Keratinocyte (primary cell): Measurements from ENCODE around the gene CRB2. TPM values are rescaled to one million over a fixed set of nuclear protein-coding genes. Genes with fewer than 3 reads are reported as not detected.

ENCODE experiments used
- DNase-seq: peaks from one replicate; pipeline ENCODE4 v3.0.0-alpha.2; 2011; ENCODE audit warnings: low read depth, missing footprints, low spot score
- FAIRE-seq: peaks from 2 replicates; lab custom pipeline; 2011; peaks lifted over from hg19 to GRCh38; lab: Jason Lieb, UNC
- H2AFZ ChIP-seq: 2 replicates; pipeline ENCODE4 v1.6.0; 2012; ENCODE audit warnings: low read length, control low read depth, inconsistent platforms; ENCODE audit not compliant: control insufficient read depth
- H3K27ac ChIP-seq: 2 replicates; pipeline ENCODE4 v1.5.1; 2011; ENCODE audit warnings: low read length; ENCODE audit not compliant: control insufficient read depth, insufficient read depth
- H3K27me3 ChIP-seq: 3 replicates; pipeline ENCODE4 v1.6.0; 2011; ENCODE audit warnings: low read length; ENCODE audit not compliant: control insufficient read depth, insufficient read depth; ENCODE audit errors: extremely low read depth
- H3K36me3 ChIP-seq, 2 experiments: 2 replicates in 1 of 2; 3 replicates in 1 of 2; pipeline ENCODE4 v1.5.1; 2011; ENCODE audit warnings: low read length in 2 of 2, mild to moderate bottlenecking in 1 of 2; ENCODE audit not compliant: control insufficient read depth in 2 of 2, insufficient read depth in 2 of 2; ENCODE audit errors: extremely low read depth in 1 of 2
- H3K4me1 ChIP-seq: 3 replicates; pipeline ENCODE4 v1.5.1; 2011; ENCODE audit warnings: low read length; ENCODE audit not compliant: control insufficient read depth, insufficient read depth; ENCODE audit errors: extremely low read depth
- H3K4me2 ChIP-seq: 3 replicates; pipeline ENCODE4 v1.6.0; 2011; ENCODE audit warnings: low read depth, low read length; ENCODE audit not compliant: control insufficient read depth, insufficient read depth; ENCODE audit errors: extremely low read depth
- H3K4me3 ChIP-seq, 3 experiments: fragments of 200-600 bp in 1 of 3; sonication (generic) in 1 of 3; 2 replicates in 2 of 3; 3 replicates in 1 of 3; pipeline ENCODE4 v1.5.1; 2011 to 2016; ENCODE audit warnings: low read length in 3 of 3, mild to moderate bottlenecking in 3 of 3, control low read depth in 2 of 3, inconsistent platforms in 1 of 3, low read depth in 1 of 3, mixed read lengths in 1 of 3, mixed run types in 1 of 3, moderate library complexity in 1 of 3; ENCODE audit not compliant: control insufficient read depth in 2 of 3, insufficient read depth in 2 of 3; ENCODE audit errors: extremely low read depth in 1 of 3
- H3K79me2 ChIP-seq: 2 replicates; pipeline ENCODE4 v1.6.0; 2012; ENCODE audit warnings: low read length; ENCODE audit not compliant: control insufficient read depth, insufficient read depth
- H3K9ac ChIP-seq: 3 replicates; pipeline ENCODE4 v1.6.0; 2011; ENCODE audit warnings: low read length; ENCODE audit not compliant: control insufficient read depth, insufficient read depth; ENCODE audit errors: extremely low read depth
- H3K9me1 ChIP-seq: 3 replicates; pipeline ENCODE4 v1.6.0; 2011; ENCODE audit warnings: low read length; ENCODE audit not compliant: control insufficient read depth, insufficient read depth; ENCODE audit errors: extremely low read depth
- H3K9me3 ChIP-seq: 2 replicates; pipeline ENCODE4 v1.5.1; 2012; ENCODE audit warnings: low read depth, low read length; ENCODE audit not compliant: control insufficient read depth
- H4K20me1 ChIP-seq: 3 replicates; pipeline ENCODE4 v1.6.0; 2011; ENCODE audit warnings: low read length; ENCODE audit not compliant: control insufficient read depth, insufficient read depth; ENCODE audit errors: extremely low read depth
- CTCF ChIP-seq, 3 experiments: IDR thresholded peaks in 1 of 3; conservative IDR thresholded peaks in 1 of 3; optimal IDR thresholded peaks in 1 of 3; 2 replicates in 2 of 3; 3 replicates in 1 of 3; pipeline versions ENCODE3 to v1.5.1; 2011; ENCODE audit warnings: low read length in 3 of 3, mild to moderate bottlenecking in 3 of 3, moderate library complexity in 2 of 3, control low read depth in 1 of 3, inconsistent platforms in 1 of 3; ENCODE audit not compliant: insufficient read depth in 2 of 3; ENCODE audit errors: extremely low read depth in 1 of 3
- EZH2 ChIP-seq: IDR thresholded peaks from one replicate; pipeline ENCODE4 v1.6.1; 2012; ENCODE audit warnings: inconsistent platforms, mild to moderate bottlenecking, low read length, moderate library complexity
- dilution Hi-C: fragments of 300-500 bp; cut with MboI; formaldehyde crosslinking; loops from one replicate; pipeline ENCODE4 v1.7.0; 2020; ENCODE audit warnings: low sequenced_read_pairs; ENCODE audit not compliant: extremely low pct_ligation_motif_present
- polyA plus RNA-seq, 5 experiments: library from polyadenylated mRNA; depleted of rRNA in 3 of 5; stranded (reverse) in 3 of 5; stranded (forward) in 1 of 5; unstranded in 1 of 5; fragments of >200 nt; gene quantifications; 1 replicate in 1 of 5; 2 replicates in 3 of 5; 3 replicates in 1 of 5; pipeline versions ENCODE4 v1.2.1 to v1.2.3, GENCODE V29; 2011 to 2012; ENCODE audit warnings: missing spikeins in 2 of 5, low read depth in 1 of 5, low replicate concordance in 1 of 5

The CRB2 gene
- polyA plus RNA-seq, 1 donor (not counting 4 experiments of a cell fraction or from before 2014, with no cell fraction given), result not detected

- no peaks in the 10 kb centered on the region for H3K9me1 ChIP-seq
- dilution Hi-C loops, result no loop called here
- H4K20me1 ChIP-seq, result no peaks in the 10 kb centered on the region
- peaks cover 15% of the 10 kb centered on the region for H3K27me3 ChIP-seq
- TF ChIP-seq EZH2 (no peak), CTCF (optimal IDR thresholded peaks at IDR 0.05 in 1 of 3, IDR thresholded peaks at IDR 0.05 in 1 of 3, conservative IDR thresholded peaks at IDR 0.05 in 1 of 3; ENCODE audit: extremely low read depth in 1 of 3, insufficient read depth in 2 of 3, low read length in 3 of 3) (no peak)
- no peaks in the 10 kb centered on the region for H3K79me2 ChIP-seq
- no peak overlapping the region for H3K9ac ChIP-seq
- no peaks in the 10 kb centered on the region for H3K36me3 ChIP-seq
- H3K4me3 ChIP-seq, result no peak overlapping the region
- H3K9me3 ChIP-seq, result no peaks in the 10 kb centered on the region
- FAIRE-seq (no peak), DNase-seq (no peak)
- H2AFZ ChIP-seq, result no peak overlapping the region
- no peaks in the 10 kb centered on the region for H3K4me1 ChIP-seq
- H3K27ac ChIP-seq, result no peak overlapping the region
- no peak overlapping the region for H3K4me2 ChIP-seq
Observed at GRCh38 chr9:123353041-123353440, 3.0 kb upstream of the CRB2 start.

GRCh38 chr9:123353984-123354591, 1.9 kb upstream of the CRB2 start:
- Histone ChIP-seq H3K36me3 (no peaks in the 10 kb centered on the region), H3K4me1 (no peaks in the 10 kb centered on the region), H2AFZ (no peak overlapping the region), H3K27me3 (peaks cover 15% of the 10 kb centered on the region), H3K4me2 (no peak overlapping the region), H3K27ac (no peak overlapping the region), H3K9me3 (no peaks in the 10 kb centered on the region), H3K9me1 (no peaks in the 10 kb centered on the region), H4K20me1 (no peaks in the 10 kb centered on the region), H3K4me3 (no peak overlapping the region), H3K79me2 (no peaks in the 10 kb centered on the region), H3K9ac (no peak overlapping the region)
- DNase-seq (no peak), FAIRE-seq (no peak)
- TF ChIP-seq CTCF (optimal IDR thresholded peaks at IDR 0.05 in 1 of 3, IDR thresholded peaks at IDR 0.05 in 1 of 3, conservative IDR thresholded peaks at IDR 0.05 in 1 of 3; ENCODE audit: extremely low read depth in 1 of 3, insufficient read depth in 2 of 3, low read length in 3 of 3) (peak; percentile 76 to 89 (median 84)), EZH2 (no peak)
- dilution Hi-C loops, result no loop called here
